Body of pancreas (tissue), 4 donors: Measurements from ENCODE around the gene UFC1.

Source experiments
- POLR2A ChIP-seq, 3 donors: fragments of 450-650 bp; IDR thresholded peaks; one replicate each; pipeline ENCODE4 v1.6.1; 2016; ENCODE audit warnings: antibody characterized with exemption in 3 of 3, mild to moderate bottlenecking in 2 of 3
- TF ChIP-seq, protein P1 (sequence below), 7 experiments: fragments of 450-650 bp in 4 of 7; fragments of 200-600 bp in 3 of 7; sonication (generic) in 3 of 7; IDR thresholded peaks; one replicate each; pipeline ENCODE4 v1.5.1; 2016 to 2019; ENCODE audit warnings: antibody characterized with exemption in 7 of 7

DNA sequence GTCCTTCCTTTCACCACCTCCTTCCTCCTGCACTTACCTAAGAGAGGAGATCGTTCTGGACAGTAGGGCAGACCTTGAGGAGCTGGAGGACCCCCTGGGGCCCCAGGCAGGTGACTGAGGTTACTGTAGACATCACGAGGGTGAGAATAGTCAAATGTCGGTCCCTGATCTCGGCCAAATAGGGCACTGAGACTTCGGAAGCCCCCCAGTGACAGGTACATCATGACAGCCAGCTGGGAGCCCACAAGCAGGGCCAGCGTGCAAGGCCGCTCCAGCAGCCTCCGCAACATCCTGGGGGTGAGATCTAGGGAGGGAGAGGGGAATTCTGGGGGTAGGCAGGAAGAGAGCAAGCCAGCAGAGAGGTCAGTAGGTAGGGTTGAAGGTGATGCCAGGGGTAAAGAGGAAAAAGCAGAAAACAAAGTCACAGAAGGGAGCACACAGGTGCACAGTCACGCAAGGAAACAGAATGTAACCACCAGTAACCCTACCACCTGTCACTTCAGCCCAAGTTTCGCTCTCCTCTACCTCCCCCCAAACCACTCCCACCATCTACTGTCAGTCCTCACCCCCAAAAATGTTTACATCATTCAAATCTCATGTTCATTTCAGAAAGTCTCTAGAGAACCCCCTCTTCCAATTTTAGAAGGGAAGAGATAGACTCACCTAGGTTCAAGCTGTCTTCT is 22.1 kb downstream of the UFC1 start:
- TF ChIP-seq, protein P1, sequence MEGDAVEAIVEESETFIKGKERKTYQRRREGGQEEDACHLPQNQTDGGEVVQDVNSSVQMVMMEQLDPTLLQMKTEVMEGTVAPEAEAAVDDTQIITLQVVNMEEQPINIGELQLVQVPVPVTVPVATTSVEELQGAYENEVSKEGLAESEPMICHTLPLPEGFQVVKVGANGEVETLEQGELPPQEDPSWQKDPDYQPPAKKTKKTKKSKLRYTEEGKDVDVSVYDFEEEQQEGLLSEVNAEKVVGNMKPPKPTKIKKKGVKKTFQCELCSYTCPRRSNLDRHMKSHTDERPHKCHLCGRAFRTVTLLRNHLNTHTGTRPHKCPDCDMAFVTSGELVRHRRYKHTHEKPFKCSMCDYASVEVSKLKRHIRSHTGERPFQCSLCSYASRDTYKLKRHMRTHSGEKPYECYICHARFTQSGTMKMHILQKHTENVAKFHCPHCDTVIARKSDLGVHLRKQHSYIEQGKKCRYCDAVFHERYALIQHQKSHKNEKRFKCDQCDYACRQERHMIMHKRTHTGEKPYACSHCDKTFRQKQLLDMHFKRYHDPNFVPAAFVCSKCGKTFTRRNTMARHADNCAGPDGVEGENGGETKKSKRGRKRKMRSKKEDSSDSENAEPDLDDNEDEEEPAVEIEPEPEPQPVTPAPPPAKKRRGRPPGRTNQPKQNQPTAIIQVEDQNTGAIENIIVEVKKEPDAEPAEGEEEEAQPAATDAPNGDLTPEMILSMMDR (IDR thresholded peaks at IDR 0.05) = no peak
- no peak for TF ChIP-seq POLR2A (IDR thresholded peaks at IDR 0.05)
